Activated CD8-positive, alpha-beta memory T cell treated with anti-CD3 and anti-CD28 coated beads for 1 hour (primary cell): ENCODE measurements around the gene EXOSC10.
"Not testable (repeated sequence)": the region's sequence is repeated elsewhere in the genome, so short reads cannot be mapped to it uniquely, and the experiment has no call there.

ENCODE experiments used
- DNase-seq, 2 donors: peaks; one replicate each; pipeline ENCODE4 v3.0.0-alpha.2; 2020; ENCODE audit warnings: low read depth in 1 of 2; ENCODE audit errors: extremely low read depth in 1 of 2

The EXOSC10 gene

GRCh38 chr1:11114966-11115365 lies 15.3 kb upstream of the EXOSC10 start:
- no peak for DNase-seq

DNA sequence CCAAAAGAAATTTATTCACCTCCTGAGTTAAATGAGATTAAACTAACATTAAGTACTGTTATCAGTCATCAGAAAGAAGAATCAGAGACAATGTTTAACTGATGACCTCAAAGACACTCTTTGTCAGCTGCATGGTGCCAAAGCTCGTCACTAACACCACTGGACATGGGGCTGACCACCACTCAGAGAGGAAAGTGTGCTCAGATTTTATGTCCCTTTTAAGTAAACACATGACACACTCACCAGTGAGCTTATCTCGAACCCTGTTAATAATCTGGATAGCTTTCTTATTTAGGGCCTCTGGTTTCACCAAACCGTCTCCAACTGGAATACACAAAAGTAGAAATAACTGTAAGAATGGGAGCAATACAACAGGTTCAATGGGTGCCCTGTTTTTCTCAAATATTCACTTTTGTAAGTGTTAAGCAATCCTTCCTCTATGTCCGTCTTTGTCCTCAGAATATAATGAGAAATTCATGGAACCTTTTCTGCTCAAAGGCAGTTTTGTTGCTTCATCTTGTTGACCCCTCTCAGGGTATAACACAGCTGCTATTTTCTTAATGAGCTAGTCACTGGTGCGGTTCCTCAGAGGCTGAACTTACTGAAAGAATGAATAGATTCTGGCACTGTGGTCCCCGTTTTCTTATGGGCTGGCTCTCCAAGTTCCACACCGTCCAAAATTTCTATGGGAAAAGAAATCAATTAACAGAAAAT lies 9.5 kb upstream of the EXOSC10 start:
- no peak for DNase-seq

DNA sequence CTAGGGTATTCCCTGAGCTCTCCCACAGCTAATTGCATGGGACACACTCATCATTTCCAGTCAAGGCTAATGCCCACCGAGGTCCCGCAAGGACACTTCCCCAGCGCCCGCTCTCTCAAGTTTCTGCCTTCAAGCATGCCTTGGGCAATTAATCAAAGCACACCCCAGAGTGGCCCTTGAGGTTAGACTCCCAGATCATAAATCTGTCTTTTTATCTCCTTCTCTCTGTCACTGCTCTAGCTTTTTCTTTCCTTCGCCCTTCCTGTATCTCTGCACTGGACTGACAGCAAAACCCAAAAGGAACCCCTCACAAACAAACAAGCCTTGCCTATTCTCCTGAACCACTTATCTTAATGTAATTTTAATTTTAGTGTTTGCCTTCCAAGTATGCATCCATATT lies 7.9 kb upstream of the EXOSC10 start:
- no peak for DNase-seq

DNA sequence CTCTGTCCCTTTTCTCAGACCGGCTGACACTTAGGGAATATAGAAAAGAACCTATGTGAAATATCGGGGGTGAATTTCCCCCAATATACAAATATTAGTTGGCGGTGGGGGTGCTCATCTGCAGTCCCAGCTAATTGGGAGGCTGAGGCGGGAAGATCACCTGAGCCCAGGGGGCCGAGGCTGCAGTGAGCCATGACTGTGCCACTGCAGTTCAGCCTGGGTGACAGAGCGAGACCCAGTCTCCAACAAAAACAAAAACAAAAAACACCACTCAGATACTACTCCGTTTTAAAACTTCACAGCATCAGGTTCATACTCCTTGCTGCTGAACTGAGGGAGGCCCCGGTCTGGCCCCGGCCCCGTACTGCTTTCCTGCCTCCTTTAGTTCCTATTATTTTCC lies 5.9 kb upstream of the EXOSC10 start:
- DNase-seq, result no peak

DNA sequence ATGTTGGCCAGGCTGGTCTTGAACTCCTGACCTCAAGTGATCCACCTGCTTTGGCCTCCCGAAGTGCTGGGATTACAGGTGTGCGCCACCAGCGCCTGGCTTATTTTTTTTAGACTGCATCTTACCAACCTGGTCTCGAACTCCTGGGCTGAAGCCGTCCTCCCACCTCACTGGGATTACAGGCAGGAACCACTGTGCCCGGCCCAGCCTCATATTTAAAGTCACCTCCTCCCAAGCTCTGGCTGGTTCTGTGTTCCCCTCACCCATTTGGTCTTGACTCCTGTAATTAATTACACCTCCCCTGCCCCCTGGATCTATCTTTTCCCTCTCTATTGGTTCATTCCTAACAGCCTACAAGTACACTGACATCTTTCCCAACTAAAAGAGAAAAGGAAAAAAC lies 1.7 kb upstream of the EXOSC10 start:
- DNase-seq, result no peak

DNA sequence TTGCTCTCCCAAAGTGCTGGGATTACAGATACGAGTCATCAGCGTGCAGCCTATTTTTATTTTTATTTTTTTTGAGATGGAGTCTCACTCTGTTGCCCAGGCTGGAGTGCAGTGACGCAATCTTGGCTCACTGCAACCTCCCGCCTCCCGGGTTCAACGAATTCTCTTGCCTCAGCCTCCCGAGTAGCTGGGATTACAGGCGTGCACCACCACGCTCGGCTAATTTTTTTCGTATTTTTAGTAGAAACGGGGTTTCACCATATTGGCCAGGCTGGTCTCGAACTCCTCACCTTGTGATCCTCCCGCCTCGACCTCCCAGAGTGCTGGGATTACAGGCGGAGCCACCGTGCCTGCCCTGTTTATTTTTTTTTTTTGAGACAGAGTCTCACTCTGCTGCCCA lies 1.1 kb upstream of the EXOSC10 start:
- DNase-seq, result not testable (repeated sequence)

DNA sequence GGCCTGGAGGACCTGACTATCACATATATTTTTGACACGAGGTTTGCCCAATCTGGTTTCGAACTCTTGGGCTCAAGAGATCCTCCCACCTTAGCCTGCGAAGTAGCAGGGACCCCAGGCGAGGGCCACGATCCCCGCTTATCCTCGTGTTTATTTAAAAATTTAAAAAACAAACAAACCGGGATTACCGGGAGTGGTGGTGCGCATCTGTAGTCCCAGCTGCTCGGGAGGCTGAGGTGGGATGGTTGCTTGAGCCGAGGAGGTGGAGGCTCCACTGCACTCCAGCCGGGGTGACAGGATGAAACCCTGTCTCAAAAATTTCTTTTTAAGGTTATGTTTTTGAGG lies 452 bp upstream of the EXOSC10 start:
- no peak for DNase-seq

- no peak for DNase-seq
Observed at GRCh38 chr1:11098931-11099309, 749 bp downstream of the EXOSC10 start.

DNA sequence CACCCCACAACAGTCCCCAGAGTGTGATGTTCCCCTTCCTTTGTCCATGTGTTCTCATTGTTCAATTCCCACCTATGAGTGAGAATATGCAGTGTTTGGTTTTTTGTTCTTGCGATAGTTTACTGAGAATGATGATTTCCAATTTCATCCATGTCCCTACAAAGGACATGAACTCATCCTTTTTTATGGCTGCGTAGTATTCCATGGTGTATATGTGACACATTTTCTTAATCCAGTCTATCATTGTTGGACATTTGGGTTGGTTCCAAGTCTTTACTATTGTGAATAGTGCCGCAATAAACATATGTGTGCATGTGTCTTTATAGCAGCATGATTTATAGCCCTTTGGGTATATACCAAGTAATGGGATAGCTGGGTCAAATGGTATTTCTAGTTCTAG lies 15.9 kb downstream of the EXOSC10 start:
- not testable (repeated sequence) for DNase-seq

DNA sequence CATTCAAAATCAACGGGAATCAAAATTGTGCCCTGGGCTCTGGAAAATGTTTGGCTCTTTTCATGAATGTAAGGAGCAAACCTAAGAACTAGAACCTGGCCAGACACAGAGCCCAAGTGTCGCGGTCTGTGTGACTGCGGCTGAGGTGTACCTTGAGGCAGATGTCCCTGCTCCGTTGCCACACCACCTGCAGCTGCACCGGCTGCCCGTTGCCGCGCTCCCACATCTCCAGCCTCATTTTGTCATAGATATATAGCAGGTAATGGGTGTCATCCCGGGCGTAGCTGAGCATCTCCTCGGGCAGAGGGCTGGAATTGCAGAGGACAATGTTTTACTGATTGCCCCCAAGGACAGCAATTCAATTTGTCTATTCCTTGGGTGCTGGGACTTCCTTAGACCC lies 18.7 kb downstream of the EXOSC10 start:
- DNase-seq, result no peak

- no peak for DNase-seq
Observed at GRCh38 chr1:11078631-11079030, 21.0 kb downstream of the EXOSC10 start.

DNA sequence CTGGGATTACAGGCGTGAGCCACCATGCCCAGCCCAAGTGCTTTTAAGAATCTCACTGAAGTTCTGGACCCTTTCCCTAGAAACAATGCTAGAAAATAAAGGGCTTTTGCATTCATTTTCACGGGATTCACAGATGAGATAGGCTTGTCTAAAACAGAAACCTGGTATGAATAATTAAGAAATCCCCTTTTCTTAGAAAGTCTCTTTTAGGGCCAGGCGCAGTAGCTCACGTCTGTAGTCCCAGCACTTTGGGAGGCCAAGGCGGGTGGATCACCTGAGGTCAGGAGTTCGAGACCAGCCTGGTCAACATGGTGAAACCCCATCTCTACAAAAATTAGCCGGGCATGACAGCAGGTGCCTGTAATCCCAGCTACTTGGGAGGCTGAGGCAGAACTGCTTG lies 26.3 kb downstream of the EXOSC10 start:
- not testable (repeated sequence) for DNase-seq

DNA sequence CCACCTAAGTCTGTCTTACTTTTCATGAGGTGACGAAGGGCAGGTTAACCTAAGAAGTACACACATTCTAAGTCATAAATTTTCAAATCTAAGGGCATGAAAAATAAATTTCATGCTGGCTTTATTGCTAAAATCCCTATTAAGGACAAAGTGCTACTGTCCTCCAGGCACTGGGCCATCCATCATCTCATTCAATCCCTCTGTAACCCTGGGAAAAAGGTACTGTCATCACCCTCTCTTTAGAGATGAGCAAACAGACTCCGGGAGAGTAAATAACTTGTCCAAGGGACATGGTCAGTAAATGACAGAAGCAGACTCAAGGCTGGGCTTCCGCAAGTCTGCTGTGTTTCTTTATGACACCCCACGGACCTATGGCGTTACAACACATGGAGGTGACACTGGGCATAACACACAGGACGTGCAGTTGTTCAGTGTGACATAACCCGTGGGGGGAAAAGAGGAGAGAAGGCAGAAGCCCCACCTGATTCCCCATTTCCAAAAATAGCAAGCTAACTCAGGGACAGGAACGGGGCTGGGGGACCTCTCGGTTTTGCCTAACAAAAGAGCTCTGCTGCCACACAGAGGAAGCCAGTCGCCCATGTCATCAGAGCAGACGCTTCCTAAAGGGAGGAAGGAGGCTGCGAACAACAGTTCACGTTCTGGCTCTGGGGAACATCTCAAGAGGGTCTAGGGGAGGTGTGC lies 27.3 kb downstream of the EXOSC10 start:
- DNase-seq, result no peak

DNA sequence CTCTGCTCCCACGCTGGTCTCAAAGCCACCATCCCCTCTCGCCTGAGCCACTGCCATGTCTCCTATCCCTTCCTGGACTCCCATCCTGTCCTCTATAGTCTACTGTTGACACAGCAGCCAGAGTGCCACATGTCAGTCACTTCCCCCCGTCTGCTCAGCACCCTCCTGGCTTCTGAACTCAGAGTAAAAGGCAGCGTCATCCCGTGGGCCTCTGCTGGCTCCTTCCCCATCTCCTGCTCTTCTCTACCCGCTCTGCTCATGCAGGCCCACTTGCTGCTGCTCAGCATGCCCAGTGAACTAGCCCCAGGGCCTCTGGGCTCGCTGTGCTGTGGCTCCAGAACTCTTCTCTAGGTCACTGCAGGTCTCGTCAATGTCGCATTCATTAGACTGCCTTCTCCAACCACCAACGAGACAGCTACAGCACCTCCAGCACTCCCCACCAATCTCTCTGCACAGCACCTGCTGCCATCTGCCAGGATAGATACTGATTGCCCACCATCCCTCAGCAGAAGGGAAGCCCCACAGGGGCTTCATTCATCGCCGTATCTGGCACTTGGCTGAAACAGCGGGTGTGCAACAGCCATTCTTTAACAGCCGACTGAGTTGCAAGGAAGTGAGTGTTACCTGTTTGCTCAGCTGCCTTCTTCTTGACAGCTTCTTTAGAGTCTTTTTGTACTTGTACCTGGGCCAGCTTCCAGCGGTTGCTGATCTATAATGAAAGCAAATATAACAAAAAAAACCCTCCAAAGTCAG lies 28.0 kb downstream of the EXOSC10 start:
- no peak for DNase-seq

- no peak for DNase-seq
Observed at GRCh38 chr1:11070876-11071275, 28.8 kb downstream of the EXOSC10 start.

DNA sequence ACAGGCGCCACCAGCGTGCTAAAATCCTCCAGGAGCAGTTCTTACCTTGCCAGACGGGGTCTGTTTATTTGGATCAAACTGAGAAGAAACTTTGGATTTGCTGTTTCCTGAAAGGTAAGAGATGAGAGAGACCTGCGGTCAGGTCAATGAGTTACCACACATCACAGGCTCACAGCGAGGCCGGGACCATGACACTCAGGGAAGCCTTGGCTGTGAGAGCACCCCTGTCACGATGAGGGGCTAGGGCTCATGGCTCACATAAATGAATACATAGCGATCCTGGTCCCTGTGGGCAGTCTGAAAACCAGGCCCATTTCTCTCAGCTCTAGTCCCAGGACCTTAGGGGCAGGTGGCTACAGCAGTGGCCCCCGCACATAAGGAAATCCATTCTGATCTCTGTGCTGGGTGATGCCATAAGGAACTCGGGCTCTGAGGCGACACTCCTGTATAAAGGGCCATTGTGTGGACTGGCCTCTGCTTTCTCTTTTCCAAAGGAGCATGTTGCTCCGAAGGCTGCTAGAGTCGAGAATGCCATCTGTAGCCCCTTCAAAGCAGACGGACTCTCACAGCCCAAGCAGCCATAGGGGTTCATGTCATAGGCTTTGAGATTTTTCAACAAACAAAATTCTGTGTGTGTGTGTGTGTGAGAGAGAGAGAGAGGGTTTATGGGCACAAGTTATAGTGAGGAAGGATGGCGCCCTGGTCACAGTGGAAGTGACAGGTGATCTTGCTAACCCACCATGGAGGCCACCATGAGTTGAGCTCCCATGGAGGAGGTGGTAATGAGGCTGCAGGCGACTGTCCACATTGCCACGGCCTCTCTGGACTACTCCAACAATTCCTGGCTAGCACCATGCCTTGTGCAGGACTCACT lies 30.8 kb downstream of the EXOSC10 start:
- no peak for DNase-seq

DNA sequence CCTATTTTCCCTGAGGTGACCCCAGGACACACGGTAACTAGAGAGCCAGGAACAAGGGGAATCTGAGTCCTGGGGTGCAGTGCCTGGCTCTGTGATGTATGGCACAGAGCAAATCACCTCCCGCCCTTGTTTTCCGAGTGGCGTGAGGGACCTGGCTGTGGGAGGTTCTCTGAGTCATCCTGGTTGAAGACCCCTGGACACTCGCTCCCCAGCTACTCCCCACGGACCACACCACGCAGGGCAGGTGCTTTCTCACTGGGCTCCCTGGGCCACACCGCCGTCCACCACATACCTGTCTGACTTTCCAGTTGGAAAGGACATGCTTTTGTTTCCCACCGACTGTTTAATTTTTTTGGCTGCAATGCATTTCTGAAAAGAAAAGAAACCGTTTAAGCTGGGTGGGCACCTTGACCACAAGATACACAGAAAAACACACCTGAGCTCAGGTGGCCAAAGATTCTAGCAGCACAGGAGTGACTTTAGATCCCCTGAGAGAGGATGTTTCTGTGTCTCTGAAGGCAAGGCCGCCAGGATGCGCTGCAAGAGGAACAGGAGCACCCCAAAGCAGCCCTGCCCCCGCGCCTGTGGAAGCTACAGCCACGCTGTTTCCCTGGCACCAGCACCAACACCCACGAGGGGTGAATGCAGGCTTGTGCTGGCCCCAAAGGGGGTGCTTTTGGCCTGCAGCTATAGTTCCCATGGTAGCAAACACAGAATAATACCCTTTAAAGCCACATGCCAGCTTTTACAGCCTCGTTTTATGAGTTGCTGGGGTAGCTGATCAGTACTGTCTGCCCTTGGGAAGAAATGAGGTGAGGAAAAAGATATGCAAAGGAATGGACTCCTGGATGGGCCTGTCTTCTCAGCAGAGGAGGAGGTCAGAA lies 31.7 kb downstream of the EXOSC10 start:
- DNase-seq, result no peak

DNA sequence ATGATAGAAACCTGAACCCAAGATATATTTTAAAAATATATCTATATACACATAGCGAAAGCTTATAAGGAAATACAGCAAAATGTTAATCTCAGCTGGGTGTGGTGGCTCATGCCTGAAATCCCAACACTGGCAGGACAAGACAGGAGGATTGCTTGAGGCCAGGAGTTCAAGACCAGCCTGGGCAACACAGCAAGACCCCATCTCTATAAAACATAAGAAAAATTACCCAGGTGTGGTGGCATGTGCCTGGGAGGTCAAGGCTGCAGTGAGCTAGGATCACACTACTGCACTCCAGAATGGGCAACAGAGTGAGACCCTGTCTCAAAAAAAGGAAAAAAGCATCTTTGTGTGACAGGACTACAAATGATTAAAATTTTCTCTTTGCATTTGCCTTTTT lies 33.9 kb downstream of the EXOSC10 start:
- no peak for DNase-seq

DNA sequence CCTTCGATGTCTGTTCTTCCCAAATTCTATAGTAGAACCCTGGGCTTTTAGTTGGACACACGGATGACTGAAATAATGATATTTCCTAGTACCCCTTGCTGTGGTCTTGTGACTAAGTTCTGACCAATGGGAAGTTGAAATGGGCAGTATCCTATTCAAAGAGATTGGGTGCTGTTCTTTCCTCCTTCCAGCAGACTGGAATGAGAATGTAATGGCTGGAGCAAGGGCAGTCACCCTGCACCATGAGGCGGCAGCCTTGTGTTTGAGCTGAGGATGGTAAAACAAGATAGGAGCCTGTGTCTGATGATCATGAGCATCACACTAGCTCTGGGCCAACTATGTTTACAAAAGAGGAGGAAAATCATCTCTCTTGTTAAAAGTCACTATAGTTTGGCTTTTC lies 34.7 kb downstream of the EXOSC10 start:
- no peak for DNase-seq

- not testable (repeated sequence) for DNase-seq
Observed at GRCh38 chr1:11063937-11064537, 35.6 kb downstream of the EXOSC10 start.
